ENCODE data around the gene DCLK1. TPM values are rescaled to one million over a fixed set of nuclear protein-coding genes. Genes with fewer than 3 reads are reported as not detected.

Gene DCLK1
- total RNA-seq, 1 donor from 2014 or later = 3.9 TPM

DNA sequence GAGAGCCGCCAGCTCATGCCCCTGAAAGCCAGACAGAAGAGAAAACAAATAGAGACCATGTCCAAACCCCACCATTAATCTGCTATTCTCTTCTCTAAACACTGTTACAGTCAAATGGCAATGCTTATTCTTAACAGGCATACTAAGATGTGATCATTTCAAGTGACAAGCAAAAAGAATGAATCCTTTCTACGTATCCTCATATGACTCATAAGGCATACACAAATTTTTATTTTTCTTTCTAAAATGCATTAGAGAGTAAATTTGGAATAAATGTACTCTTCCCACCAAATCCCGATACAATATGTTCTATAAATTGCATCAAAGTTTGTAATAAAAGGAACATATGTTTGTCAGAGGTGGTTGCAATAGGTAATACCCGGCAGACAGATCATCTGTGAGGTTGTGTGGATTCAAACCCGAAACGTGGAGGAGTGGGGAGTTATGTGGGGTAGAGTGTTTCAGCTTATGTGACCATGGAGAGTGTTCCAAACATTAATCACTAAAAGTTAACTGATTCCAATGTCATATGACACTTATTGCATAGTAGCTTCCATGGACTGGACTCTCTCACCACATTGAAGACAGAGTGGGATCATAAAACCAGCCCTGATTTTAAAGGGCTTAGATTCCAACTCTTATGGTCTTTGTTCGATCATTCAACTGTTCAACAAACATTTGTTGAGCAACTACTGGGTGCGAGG lies 213.1 kb downstream of the DCLK1 start:
- Mint-ChIP-seq H3K27ac (no peak overlapping the region), H3K4me3 (ENCODE audit: low read depth) (no peak overlapping the region), H3K36me3 (ENCODE audit: insufficient read depth) (no peaks in the 10 kb centered on the region), H3K27me3 (peaks cover 31% of the 10 kb centered on the region), H3K4me1 (ENCODE audit: low read depth) (peaks cover 2% of the 10 kb centered on the region), H3K9me3 (ENCODE audit: low read depth) (no peaks in the 10 kb centered on the region)
- no peak for DNase-seq (ENCODE audit: low spot score, unreplicated experiment)
- TF ChIP-seq CTCF (IDR thresholded peaks at IDR 0.05; ENCODE audit: unreplicated experiment) = no peak

DNA sequence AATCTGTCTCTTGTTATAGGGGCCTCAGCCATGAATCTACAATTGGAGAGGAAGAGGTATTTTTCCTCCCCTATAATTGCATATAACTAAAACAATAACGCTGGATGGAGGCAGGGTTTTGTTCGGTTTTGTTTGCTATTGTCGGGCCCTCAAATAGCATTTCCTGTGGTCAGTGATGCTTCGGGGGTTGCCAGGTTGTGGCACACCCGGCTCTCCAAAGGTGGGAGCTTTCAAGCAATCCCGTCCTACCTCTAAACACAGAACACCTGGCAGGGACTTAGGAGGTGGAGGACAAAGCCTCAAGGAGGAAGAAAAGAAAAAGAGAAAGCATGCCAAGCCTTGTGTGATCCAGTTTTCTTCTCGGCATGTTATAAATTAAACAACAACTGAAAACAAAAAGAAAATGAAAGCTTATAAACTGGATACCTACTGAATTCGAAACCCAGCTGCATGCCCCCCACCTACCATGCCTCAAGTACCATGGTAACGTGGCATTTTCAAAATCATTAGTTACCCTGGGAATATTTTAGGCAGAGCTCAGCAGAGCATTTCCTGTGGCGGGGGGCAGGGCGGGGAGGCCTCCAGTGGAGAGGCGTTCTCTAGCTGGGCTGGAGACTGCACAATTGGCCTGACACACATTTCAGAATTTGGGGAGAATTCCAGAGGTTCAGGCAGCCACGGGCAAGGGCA lies 213.8 kb downstream of the DCLK1 start:
- H3K4me3 Mint-ChIP-seq (ENCODE audit: low read depth) = no peak overlapping the region
- no peaks in the 10 kb centered on the region for H3K9me3 Mint-ChIP-seq (ENCODE audit: low read depth)
- peaks cover 34% of the 10 kb centered on the region for H3K27me3 Mint-ChIP-seq
- H3K4me1 Mint-ChIP-seq (ENCODE audit: low read depth) = peaks cover 2% of the 10 kb centered on the region
- no peaks in the 10 kb centered on the region for H3K36me3 Mint-ChIP-seq (ENCODE audit: insufficient read depth)
- no peak overlapping the region for H3K27ac Mint-ChIP-seq
- TF ChIP-seq CTCF (IDR thresholded peaks at IDR 0.05; ENCODE audit: unreplicated experiment) = no peak
- DNase-seq (ENCODE audit: low spot score, unreplicated experiment) = no peak

GRCh38 chr13:35916146-35916545 lies 215.0 kb downstream of the DCLK1 start:
- Mint-ChIP-seq H3K4me1 (ENCODE audit: low read depth) (peaks cover 2% of the 10 kb centered on the region), H3K9me3 (ENCODE audit: low read depth) (no peaks in the 10 kb centered on the region), H3K4me3 (ENCODE audit: low read depth) (no peak overlapping the region), H3K36me3 (ENCODE audit: insufficient read depth) (no peaks in the 10 kb centered on the region), H3K27ac (no peak overlapping the region), H3K27me3 (peaks cover 32% of the 10 kb centered on the region)
- no peak for DNase-seq (ENCODE audit: low spot score, unreplicated experiment)
- no peak for TF ChIP-seq CTCF (IDR thresholded peaks at IDR 0.05; ENCODE audit: unreplicated experiment)

DNA sequence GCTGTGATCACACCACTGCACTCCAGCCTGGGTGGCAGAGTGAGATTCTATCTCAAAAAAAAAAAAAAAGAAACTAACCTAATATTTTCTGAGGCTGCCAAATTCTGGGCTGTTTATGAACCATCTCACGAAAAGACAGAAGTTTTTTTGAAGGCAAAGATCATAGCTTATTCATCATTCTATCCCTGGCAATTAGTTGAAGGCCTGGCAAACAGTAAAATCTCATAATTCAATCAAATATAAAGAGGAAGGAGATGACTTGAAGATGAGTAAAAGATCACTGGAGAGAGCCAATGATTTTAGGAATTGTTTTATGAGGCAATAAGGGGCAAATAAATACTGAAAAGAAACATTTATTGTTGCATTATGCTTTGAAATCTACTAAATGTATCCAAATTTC lies 216.5 kb downstream of the DCLK1 start:
- no peaks in the 10 kb centered on the region for H3K36me3 Mint-ChIP-seq (ENCODE audit: insufficient read depth)
- no peak overlapping the region for H3K27ac Mint-ChIP-seq
- H3K4me1 Mint-ChIP-seq (ENCODE audit: low read depth) = peaks cover 2% of the 10 kb centered on the region
- H3K9me3 Mint-ChIP-seq (ENCODE audit: low read depth) = no peaks in the 10 kb centered on the region
- no peak for DNase-seq (ENCODE audit: low spot score, unreplicated experiment)
- peaks cover 33% of the 10 kb centered on the region for H3K27me3 Mint-ChIP-seq
- TF ChIP-seq CTCF (IDR thresholded peaks at IDR 0.05; ENCODE audit: unreplicated experiment) = no peak
- H3K4me3 Mint-ChIP-seq (ENCODE audit: low read depth) = no peak overlapping the region

- no peak for TF ChIP-seq CTCF (IDR thresholded peaks at IDR 0.05; ENCODE audit: unreplicated experiment)
- H3K27ac Mint-ChIP-seq = no peak overlapping the region
- no peaks in the 10 kb centered on the region for H3K36me3 Mint-ChIP-seq (ENCODE audit: insufficient read depth)
- H3K4me3 Mint-ChIP-seq (ENCODE audit: low read depth) = no peak overlapping the region
- peaks cover 2% of the 10 kb centered on the region for H3K4me1 Mint-ChIP-seq (ENCODE audit: low read depth)
- peaks cover 44% of the 10 kb centered on the region for H3K27me3 Mint-ChIP-seq
- no peak for DNase-seq (ENCODE audit: low spot score, unreplicated experiment)
- no peaks in the 10 kb centered on the region for H3K9me3 Mint-ChIP-seq (ENCODE audit: low read depth)
Observed at GRCh38 chr13:35912841-35913240, 218.3 kb downstream of the DCLK1 start.
